GM19395 (cell line): ENCODE data around the gene SCRG1.

Experiments used
- ATAC-seq: cut with Tn5 transposase; IDR thresholded peaks from one replicate; pipeline ENCODE4 v1.9.1; 2021; ENCODE audit warnings: mild to moderate bottlenecking, moderate library complexity; ENCODE audit not compliant: unreplicated experiment

The SCRG1 gene

DNA sequence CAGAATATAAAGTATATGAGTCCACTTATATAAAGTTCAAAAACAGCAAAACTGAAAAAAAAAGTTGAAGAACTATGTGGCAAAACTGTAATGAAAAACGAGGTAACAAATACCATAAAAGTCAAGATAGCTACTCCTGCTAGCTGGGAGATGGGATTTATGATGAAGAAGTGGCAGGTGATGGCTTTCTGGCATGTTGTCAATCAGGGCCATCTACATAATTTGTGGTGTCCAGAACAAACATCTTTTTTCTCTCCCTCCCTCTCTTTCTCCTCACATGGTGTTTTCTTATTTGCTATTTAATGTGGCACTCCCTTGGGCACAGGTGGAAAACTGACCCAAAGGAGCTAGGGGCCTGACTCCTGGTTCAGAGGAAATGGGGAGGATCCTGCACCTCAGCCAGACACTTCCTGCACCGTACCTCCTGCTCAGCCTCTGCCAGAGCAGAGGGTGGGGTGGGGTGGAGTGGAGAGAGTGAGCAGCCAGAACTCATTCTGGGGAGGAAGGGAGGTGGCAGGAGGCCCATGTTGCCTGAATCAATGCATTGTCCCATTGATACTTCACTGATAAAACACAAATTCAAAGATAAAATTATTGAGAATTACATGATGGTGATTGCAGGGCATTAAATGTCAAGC, 33.4 kb downstream of the SCRG1 start:
- no peak for ATAC-seq

DNA sequence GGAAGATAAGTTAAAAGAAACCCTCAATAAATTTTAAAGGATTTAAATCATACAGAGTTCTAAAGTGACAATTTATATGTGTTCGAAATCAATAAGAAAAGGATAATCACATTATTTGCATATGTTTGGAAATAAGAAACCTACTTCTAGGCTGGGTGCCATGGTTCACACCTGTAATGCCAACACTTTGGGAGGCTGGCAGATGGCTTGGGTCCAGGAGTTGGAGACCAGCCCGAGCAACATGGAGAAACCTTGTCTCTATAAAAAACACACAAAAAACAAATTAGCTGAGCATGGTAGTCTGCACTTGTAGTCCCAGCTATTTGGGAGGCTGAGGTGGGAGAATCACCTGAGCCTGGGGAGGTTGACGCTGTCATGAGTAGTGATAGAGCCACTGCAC, 36.2 kb downstream of the SCRG1 start:
- ATAC-seq, result no peak

DNA sequence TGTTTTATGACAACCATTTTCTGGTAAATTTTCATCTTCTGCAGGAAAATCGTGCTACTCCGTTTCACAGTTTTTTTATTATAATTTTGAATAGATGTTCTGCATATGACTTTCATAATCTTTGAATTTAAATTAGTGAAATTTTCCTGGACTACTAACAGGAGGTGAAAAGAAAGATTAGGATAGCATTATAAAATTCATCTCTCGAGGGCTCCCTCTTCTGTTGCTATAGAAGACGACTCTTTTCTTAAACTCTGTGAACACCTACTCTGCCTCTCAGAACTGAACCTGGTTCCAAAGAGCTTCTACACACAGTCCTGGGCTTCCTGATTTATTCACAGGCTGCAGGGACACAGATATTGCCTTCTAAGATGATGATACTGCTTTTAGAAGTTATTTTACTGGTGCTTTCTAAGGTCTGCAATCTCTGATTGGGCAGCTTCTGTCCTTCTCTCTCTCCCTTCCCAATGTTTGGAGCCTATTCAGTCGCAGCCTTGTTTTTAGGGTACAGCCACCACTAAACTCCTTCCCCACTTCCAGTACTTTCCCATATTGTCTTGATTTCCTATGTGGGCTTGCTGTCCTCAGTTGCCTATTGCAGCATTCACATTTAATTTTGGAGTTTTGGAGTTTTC, 38.2 kb downstream of the SCRG1 start:
- no peak for ATAC-seq

DNA sequence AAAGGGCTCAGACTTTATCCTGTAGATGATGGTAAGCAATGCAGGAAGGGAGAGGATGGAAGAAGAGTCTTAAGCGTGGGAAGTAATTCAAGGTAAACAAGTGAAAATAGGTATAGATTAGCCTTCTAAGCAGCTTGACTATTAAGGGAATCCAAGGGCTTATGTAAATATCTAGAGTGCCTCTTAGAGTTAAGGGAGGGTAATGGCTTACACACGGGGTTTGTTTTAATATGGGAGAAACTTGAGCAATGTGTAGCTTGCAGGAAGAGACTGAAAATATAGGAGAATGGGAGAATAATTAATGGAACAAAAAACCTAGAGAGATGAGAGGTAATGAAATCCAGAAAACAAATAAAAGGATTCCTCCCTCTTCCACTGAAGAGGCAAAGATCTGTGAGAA, 41.0 kb downstream of the SCRG1 start:
- no peak for ATAC-seq

DNA sequence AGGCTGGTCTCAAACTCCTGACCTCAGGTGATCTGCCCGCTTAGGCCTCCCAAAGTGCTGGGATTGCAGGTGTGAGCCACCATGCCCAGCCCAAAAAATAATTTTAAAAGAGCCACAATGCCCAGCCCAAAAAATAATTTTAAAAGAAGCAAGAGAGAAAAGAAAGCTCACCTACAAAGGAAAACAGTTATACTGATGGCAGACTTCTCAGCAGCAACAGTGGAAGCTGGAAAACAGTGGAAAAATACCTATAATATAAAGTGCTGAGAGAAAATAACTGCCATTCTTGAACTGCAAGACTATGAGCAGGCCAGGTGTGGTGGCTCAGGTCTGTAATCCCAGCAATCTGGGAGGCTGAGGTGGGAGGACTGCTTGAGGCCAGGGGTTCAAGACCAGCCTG, 51.4 kb downstream of the SCRG1 start:
- no peak for ATAC-seq

GRCh38 chr4:173346074-173346473, 52.8 kb downstream of the SCRG1 start:
- no peak for ATAC-seq

DNA sequence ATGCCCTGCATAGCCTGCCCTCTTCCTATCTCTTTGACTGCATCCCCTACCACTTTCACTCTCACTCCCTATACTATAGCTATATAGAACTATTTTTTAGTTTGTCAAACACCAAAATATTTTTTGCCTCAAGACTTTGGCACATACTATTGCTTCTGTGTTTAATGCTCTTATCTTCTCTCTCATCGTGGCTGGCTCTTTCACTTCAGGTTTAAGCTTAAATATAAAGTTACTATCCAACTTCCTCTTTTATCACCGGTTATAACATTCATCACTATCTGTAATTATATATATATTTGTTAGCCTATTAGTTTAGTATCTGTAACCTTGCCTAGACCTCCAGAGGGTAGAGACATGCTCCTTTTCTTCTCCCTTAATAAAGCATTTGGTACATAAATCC, 53.3 kb downstream of the SCRG1 start:
- ATAC-seq, result peak; percentile 60

DNA sequence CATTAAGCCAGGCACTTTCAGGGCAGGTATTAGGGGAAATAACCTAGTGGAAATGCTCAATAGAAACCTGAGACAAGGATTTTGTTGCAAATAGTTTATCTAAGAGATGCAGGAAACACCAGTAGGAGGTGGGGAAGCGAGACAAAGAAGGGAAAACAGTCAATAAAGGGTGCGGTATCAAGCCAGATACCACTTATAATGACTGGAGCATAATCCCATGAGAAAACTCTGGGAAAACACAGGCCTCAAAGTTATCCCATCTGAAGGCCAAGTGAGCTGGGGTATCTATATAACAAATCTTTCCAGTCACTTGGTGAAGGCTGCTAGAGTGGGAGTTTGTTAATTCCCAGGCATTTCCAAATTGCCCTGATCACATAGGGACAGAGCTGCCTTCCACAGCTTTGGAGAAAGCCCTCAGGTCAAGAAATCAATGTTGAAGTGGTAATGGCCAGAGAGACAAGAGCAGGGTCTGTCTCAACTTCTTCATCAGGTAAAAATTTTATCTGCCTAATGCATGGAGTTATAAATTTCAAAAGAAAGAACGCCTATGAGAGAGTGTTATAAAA, 55.0 kb downstream of the SCRG1 start:
- ATAC-seq, result no peak

GRCh38 chr4:173337463-173337862, 61.5 kb downstream of the SCRG1 start:
- ATAC-seq, result no peak

GRCh38 chr4:173334891-173335752, 63.8 kb downstream of the SCRG1 start:
- peak; percentile 42 for ATAC-seq
